ENCODE measurements around the gene CACNB2.

Gene CACNB2

GRCh38 chr10:18406136-18406535 is 265.9 kb downstream of the CACNB2 start:
- TF ChIP-seq CTCF (IDR thresholded peaks at IDR 0.05), result no peak
- Histone ChIP-seq H3K27me3 (peaks cover 3% of the 10 kb centered on the region), H3K36me3 (no peaks in the 10 kb centered on the region), H3K27ac (no peak overlapping the region), H3K4me3 (ENCODE audit: low read depth in 1 of 2, low read length in 1 of 2) (no peak overlapping the region), H3K4me1 (ENCODE audit: control insufficient read depth in 1 of 2, insufficient read depth in 1 of 2, low read depth in 1 of 2, low read length in 1 of 2) (no peaks in the 10 kb centered on the region), H3K9me3 (no peaks in the 10 kb centered on the region)

- TF ChIP-seq CTCF (IDR thresholded peaks at IDR 0.05), result no peak
- Histone ChIP-seq H3K27ac (no peak overlapping the region), H3K9me3 (no peaks in the 10 kb centered on the region), H3K4me1 (ENCODE audit: control insufficient read depth in 1 of 2, insufficient read depth in 1 of 2, low read depth in 1 of 2, low read length in 1 of 2) (no peaks in the 10 kb centered on the region), H3K36me3 (no peaks in the 10 kb centered on the region), H3K27me3 (no peaks in the 10 kb centered on the region), H3K4me3 (ENCODE audit: low read depth in 1 of 2, low read length in 1 of 2) (no peak overlapping the region)
These were observed 269.6 kb downstream of the CACNB2 start for GRCh38 chr10:18409599-18410397.

- Histone ChIP-seq H3K4me3 (ENCODE audit: low read depth in 1 of 2, low read length in 1 of 2) (no peak overlapping the region), H3K4me1 (ENCODE audit: control insufficient read depth in 1 of 2, insufficient read depth in 1 of 2, low read depth in 1 of 2, low read length in 1 of 2) (no peaks in the 10 kb centered on the region), H3K36me3 (no peaks in the 10 kb centered on the region), H3K9me3 (no peaks in the 10 kb centered on the region), H3K27ac (no peak overlapping the region), H3K27me3 (no peaks in the 10 kb centered on the region)
- no peak for TF ChIP-seq CTCF (IDR thresholded peaks at IDR 0.05)
These were observed 273.8 kb downstream of the CACNB2 start for GRCh38 chr10:18414061-18414460.

- no peak overlapping the region for H3K27ac ChIP-seq
- no peak overlapping the region for H3K4me3 ChIP-seq (ENCODE audit: low read depth in 1 of 2, low read length in 1 of 2)
- H3K9me3 ChIP-seq, result no peaks in the 10 kb centered on the region
- no peaks in the 10 kb centered on the region for H3K36me3 ChIP-seq
- TF ChIP-seq CTCF (IDR thresholded peaks at IDR 0.05), result no peak
- H3K4me1 ChIP-seq (ENCODE audit: control insufficient read depth in 1 of 2, insufficient read depth in 1 of 2, low read depth in 1 of 2, low read length in 1 of 2), result no peaks in the 10 kb centered on the region
- no peaks in the 10 kb centered on the region for H3K27me3 ChIP-seq
These were observed 277.8 kb downstream of the CACNB2 start for GRCh38 chr10:18417950-18418527.

GRCh38 chr10:18418541-18419215 is 278.5 kb downstream of the CACNB2 start:
- Histone ChIP-seq H3K9me3 (no peaks in the 10 kb centered on the region), H3K36me3 (no peaks in the 10 kb centered on the region), H3K27ac (no peak overlapping the region), H3K4me3 (ENCODE audit: low read depth in 1 of 2, low read length in 1 of 2) (no peak overlapping the region), H3K27me3 (no peaks in the 10 kb centered on the region), H3K4me1 (ENCODE audit: control insufficient read depth in 1 of 2, insufficient read depth in 1 of 2, low read depth in 1 of 2, low read length in 1 of 2) (no peaks in the 10 kb centered on the region)
- no peak for TF ChIP-seq CTCF (IDR thresholded peaks at IDR 0.05)
